ENCODE results near the gene PIEZO2.
A peak's percentile ranks its signal among the peaks of the same experiment; 100 is the strongest.

PIEZO2 gene

GRCh38 chr18:10858477-10858876 lies 290.9 kb downstream of the PIEZO2 start:
- TF ChIP-seq CTCF (IDR thresholded peaks at IDR 0.05), result no peak
- no peak for TF ChIP-seq ZFX (IDR thresholded peaks at IDR 0.05; ENCODE audit: borderline replicate concordance)

GRCh38 chr18:10856132-10856531 lies 293.2 kb downstream of the PIEZO2 start:
- TF ChIP-seq CTCF (IDR thresholded peaks at IDR 0.05) (no peak), ZFX (IDR thresholded peaks at IDR 0.05; ENCODE audit: borderline replicate concordance) (no peak)
- H3K27ac ChIP-seq, result no peak overlapping the region

More at GRCh38 chr18:10858477-10858876, 290.9 kb downstream of the PIEZO2 start:
- H3K27ac ChIP-seq, result no peak overlapping the region

GRCh38 chr18:10852385-10853303 lies 296.7 kb downstream of the PIEZO2 start:
- no peak for TF ChIP-seq ZFX (IDR thresholded peaks at IDR 0.05; ENCODE audit: borderline replicate concordance)
- TF ChIP-seq CTCF (IDR thresholded peaks at IDR 0.05), result no peak
- H3K27ac ChIP-seq, result no peak overlapping the region

GRCh38 chr18:10851824-10852319 lies 297.5 kb downstream of the PIEZO2 start:
- TF ChIP-seq CTCF (IDR thresholded peaks at IDR 0.05) (peak; percentile 83), ZFX (IDR thresholded peaks at IDR 0.05; ENCODE audit: borderline replicate concordance) (no peak)
- H3K27ac ChIP-seq, result no peak overlapping the region

GRCh38 chr18:10850840-10851239 lies 298.5 kb downstream of the PIEZO2 start:
- no peak for TF ChIP-seq CTCF (IDR thresholded peaks at IDR 0.05)
- no peak for TF ChIP-seq ZFX (IDR thresholded peaks at IDR 0.05; ENCODE audit: borderline replicate concordance)
- H3K27ac ChIP-seq, result no peak overlapping the region

GRCh38 chr18:10850216-10850615 lies 299.2 kb downstream of the PIEZO2 start:
- H3K27ac ChIP-seq, result no peak overlapping the region
- TF ChIP-seq CTCF (IDR thresholded peaks at IDR 0.05) (no peak), ZFX (IDR thresholded peaks at IDR 0.05; ENCODE audit: borderline replicate concordance) (no peak)

GRCh38 chr18:10847907-10848306 lies 301.5 kb downstream of the PIEZO2 start:
- no peak overlapping the region for H3K27ac ChIP-seq
- TF ChIP-seq ZFX (IDR thresholded peaks at IDR 0.05; ENCODE audit: borderline replicate concordance) (no peak), CTCF (IDR thresholded peaks at IDR 0.05) (no peak)
